K562 (cell line): ENCODE data around the gene HIVEP2. TPM values are rescaled to one million over a fixed set of nuclear protein-coding genes. Genes with fewer than 3 reads are reported as not detected.

Experiments
- ATAC-seq: fragments of 200-7000 bp; cut with Tn5 transposase; 3 replicates; pipeline ENCODE4 v1.9.1; 2020; ENCODE audit warnings: moderate library complexity
- BruUV-seq: library from RNA; stranded (reverse); fragments of 400-500 nt; replicated peaks from 2 replicates; lab custom pipeline; 2021; lab: Mats Ljungman, UMichigan
- CTCF ChIA-PET: fragments of 300-600 bp; formaldehyde crosslinking; extraction: SDS; loops from one replicate; lab custom pipeline; 2021; ENCODE audit warnings: low intra/inter-chr PET ratio; lab: Yijun Ruan, JAX
- POLR2A ChIA-PET: fragments of 300-600, 350-650 bp; sonication (Branson Sonifier 250); formaldehyde crosslinking; extraction: SDS; loops from one replicate; lab custom pipeline; 2021; ENCODE audit warnings: antibody characterized with exemption, inconsistent platforms; lab: Yijun Ruan, JAX
- DNase-seq, 4 experiments: peaks; one replicate each; pipeline versions ENCODE4 v3.0.0 to v3.0.0-alpha.2; 2011 to 2018; ENCODE audit warnings: low spot score in 3 of 4, mixed read lengths in 3 of 4; ENCODE audit errors: extremely low read depth in 1 of 4
- FAIRE-seq: peaks from 2 replicates; lab custom pipeline; 2011; peaks lifted over from hg19 to GRCh38; lab: Jason Lieb, UNC
- H2AFZ ChIP-seq: 2 replicates; pipeline ENCODE4 v1.6.0; 2011; ENCODE audit warnings: low read depth, low read length, control low read depth, inconsistent platforms
- H3K27ac ChIP-seq: fragments of 200-600 bp; 3 replicates; pipeline ENCODE4 v1.8.0; 2011; ENCODE audit warnings: low read depth, mild to moderate bottlenecking, control low read depth, inconsistent platforms, low read length, moderate library complexity, mixed read lengths; ENCODE audit errors: extremely low read depth
- H3K27me3 ChIP-seq, 2 experiments: fragments of 300-600 bp in 1 of 2; 2 replicates in 1 of 2; 3 replicates in 1 of 2; pipeline versions ENCODE4 v1.6.0 to v1.8.0; 2011; ENCODE audit warnings: inconsistent platforms in 2 of 2, low read length in 2 of 2, mild to moderate bottlenecking in 1 of 2, mixed read lengths in 1 of 2, moderate library complexity in 1 of 2; ENCODE audit not compliant: control insufficient read depth in 2 of 2, insufficient read depth in 2 of 2
- H3K36me3 ChIP-seq: fragments of 300-600 bp; 3 replicates; pipeline ENCODE4 v1.8.0; 2011; ENCODE audit warnings: mild to moderate bottlenecking, low read length, inconsistent platforms; ENCODE audit not compliant: control insufficient read depth, insufficient read depth
- H3K4me1 ChIP-seq, 2 experiments: fragments of 200-600 bp in 1 of 2; replicated peaks in 1 of 2; 2 replicates in 1 of 2; 3 replicates in 1 of 2; pipeline versions ENCODE4 v1.5.1 to v1.8.0; 2011; ENCODE audit warnings: inconsistent platforms in 2 of 2, low read length in 2 of 2, mild to moderate bottlenecking in 1 of 2, mixed read lengths in 1 of 2, moderate library complexity in 1 of 2; ENCODE audit not compliant: control insufficient read depth in 2 of 2, insufficient read depth in 2 of 2
- H3K4me2 ChIP-seq: 2 replicates; pipeline ENCODE4 v1.6.1; 2011; ENCODE audit warnings: low read length, control low read depth, inconsistent platforms, mixed read lengths; ENCODE audit not compliant: insufficient read depth
- H3K4me3 ChIP-seq: fragments of 200-600 bp; sonication (generic), shearing (Covaris generic); 2 replicates; pipeline ENCODE4 v1.5.1; 2016; ENCODE audit warnings: control low read depth, inconsistent platforms
- H3K79me2 ChIP-seq: fragments of 200-600 bp; 3 replicates; pipeline ENCODE4 v1.8.0; 2011; ENCODE audit warnings: low read length, inconsistent platforms; ENCODE audit not compliant: control insufficient read depth, insufficient read depth
- H3K9ac ChIP-seq, 2 experiments: 2 replicates each; pipeline versions ENCODE4 v1.6.0 to v1.6.1; 2011; ENCODE audit warnings: low read depth in 2 of 2, low read length in 2 of 2, control low read depth in 1 of 2, inconsistent platforms in 1 of 2, mild to moderate bottlenecking in 1 of 2, mixed read lengths in 1 of 2; ENCODE audit not compliant: insufficient read depth in 1 of 2
- H3K9me1 ChIP-seq: one replicate; pipeline ENCODE4 v1.6.0; 2011; ENCODE audit warnings: inconsistent platforms, mild to moderate bottlenecking, low read length, moderate library complexity; ENCODE audit not compliant: control insufficient read depth, insufficient read depth
- H3K9me3 ChIP-seq: replicated peaks from 2 replicates; pipeline ENCODE4 v1.5.1; 2011; ENCODE audit warnings: low read depth, low read length, inconsistent platforms; ENCODE audit not compliant: control insufficient read depth, insufficient read depth
- H4K20me1 ChIP-seq: replicated peaks from 2 replicates; pipeline ENCODE4 v1.6.1; 2011; ENCODE audit warnings: low read length, inconsistent platforms, mixed read lengths; ENCODE audit not compliant: control insufficient read depth, insufficient read depth
- ETS2 ChIP-seq: IDR thresholded peaks from 2 replicates; pipeline ENCODE4 v1.6.1; 2016; ENCODE audit warnings: borderline replicate concordance, missing genetic modification characterization, mild to moderate bottlenecking, moderate library complexity, missing compliant biosample characterization; ENCODE audit not compliant: poor library complexity, severe bottlenecking
- HNRNPH1 ChIP-seq: fragments of 200-400 bp; formaldehyde crosslinking; optimal IDR thresholded peaks from 2 replicates; pipeline ENCODE3; 2017; ENCODE audit warnings: low read depth, mild to moderate bottlenecking, low read length, moderate library complexity
- KAT7 ChIP-seq: sonication (generic); formaldehyde crosslinking; IDR thresholded peaks from 2 replicates; pipeline ENCODE4 v1.8.0; 2022; ENCODE audit warnings: missing genetic modification reagents, mild to moderate bottlenecking, borderline replicate concordance
- MAFF ChIP-seq: IDR thresholded peaks from 2 replicates; pipeline ENCODE4 v1.6.1; 2012; ENCODE audit warnings: low read length, improper control_type of control experiment
- NFE2 ChIP-seq: IDR thresholded peaks from 2 replicates; pipeline ENCODE4 v1.6.1; 2014; ENCODE audit warnings: antibody characterized with exemption, low read depth
- RBM15 ChIP-seq: fragments of 200-400 bp; formaldehyde crosslinking; IDR thresholded peaks from 2 replicates; pipeline ENCODE4 v1.6.1; 2018; ENCODE audit warnings: mild to moderate bottlenecking, low read length, moderate library complexity; ENCODE audit not compliant: insufficient read depth
- RBM17 ChIP-seq: fragments of 200-400 bp; formaldehyde crosslinking; IDR thresholded peaks from 2 replicates; pipeline ENCODE4 v1.6.1; 2017; ENCODE audit warnings: low read depth, mild to moderate bottlenecking, low read length, borderline replicate concordance
- RFX5 ChIP-seq: IDR thresholded peaks from 2 replicates; pipeline ENCODE4 v1.6.1; 2011; ENCODE audit warnings: low read depth, mild to moderate bottlenecking, improper control_type of control experiment, low read length
- SMC3 ChIP-seq: conservative IDR thresholded peaks from 2 replicates; pipeline ENCODE4 v1.6.1; 2011; ENCODE audit warnings: low read depth, low read length, improper control_type of control experiment; ENCODE audit not compliant: insufficient read depth
- ZNF12 ChIP-seq: sonication (generic); formaldehyde crosslinking; IDR thresholded peaks from 2 replicates; pipeline ENCODE4 v1.4.0; 2020; ENCODE audit warnings: mild to moderate bottlenecking, missing genetic modification reagents
- ZNF134 ChIP-seq: fragments of 250-450 bp; sonication (Bioruptor Pico); conservative IDR thresholded peaks from 2 replicates; pipeline ENCODE4 v1.4.0; 2020
- ZNF316 ChIP-seq: fragments of 450-650 bp; IDR thresholded peaks from 2 replicates; pipeline ENCODE4 v1.6.1; 2016
- WGBS: fragments of 100-300 bp; shearing (Covaris generic); methylation state at CpG from one replicate; pipeline ENCODE4 v1.1.6; 2016; ENCODE audit warnings: low coverage, mixed read lengths; ENCODE audit not compliant: insufficient coverage; ENCODE audit errors: missing lambda C conversion rate; 5-methylcytosine and 5-hydroxymethylcytosine counted together
- in situ Hi-C: fragments of 300-500 bp; cut with MboI; formaldehyde crosslinking; loops from 4 replicates; pipeline ENCODE4 v1.15.0; 2018; ENCODE audit warnings: inconsistent platforms, mixed read lengths
- intact Hi-C: fragments of 100-400 bp; cut with micrococcal nuclease; formaldehyde crosslinking; loops from 2 replicates; pipeline ENCODE4 v1.14.2; 2022
- polyA plus RNA-seq, 8 experiments: library from polyadenylated mRNA; depleted of rRNA in 4 of 8; stranded (reverse) in 5 of 8; unstranded in 3 of 8; fragments of >200 nt; fragmentation: Nextera tagmentation in 2 of 8; fragmentation: Illumina TruSeq in 1 of 8; extraction: Ambion mirVana in 2 of 8; extraction: Trizol in 1 of 8; gene quantifications; 2 replicates each; pipeline versions ENCODE4 v1.2.1 to v1.2.3, GENCODE V29; 2011 to 2014; ENCODE audit warnings: inconsistent platforms in 1 of 8, missing spikeins in 1 of 8
- total RNA-seq, 7 experiments: library from RNA; depleted of rRNA in 6 of 7; stranded (reverse); fragments of >200 nt in 6 of 7; fragmentation: Illumina TruSeq in 2 of 7; extraction: Trizol in 2 of 7; gene quantifications; 2 replicates each; pipeline versions ENCODE4 v1.2.1 to v1.2.3, GENCODE V29; 2011 to 2021; ENCODE audit warnings: low replicate concordance in 1 of 7
- TF ChIP-seq, protein P1 (sequence below), 2 experiments: fragments of 450-650 bp in 1 of 2; sonication (generic) in 1 of 2; formaldehyde crosslinking in 1 of 2; IDR thresholded peaks in 1 of 2; conservative IDR thresholded peaks in 1 of 2; 2 replicates each; pipeline versions ENCODE4 v1.6.1 to v1.8.1; 2016 to 2023; ENCODE audit warnings: mild to moderate bottlenecking in 2 of 2, moderate library complexity in 2 of 2, inconsistent platforms in 1 of 2, missing genetic modification reagents in 1 of 2
- TF ChIP-seq, protein P2 (sequence below): fragments of 250-450 bp; sonication (Bioruptor Pico); IDR thresholded peaks from 2 replicates; pipeline ENCODE4 v1.5.0; 2021; ENCODE audit warnings: mild to moderate bottlenecking, moderate library complexity
- TF ChIP-seq, protein P3 (sequence below): fragments of 450-650 bp; IDR thresholded peaks from 2 replicates; pipeline ENCODE4 v1.6.1; 2016

Gene HIVEP2
- total and polyA plus RNA-seq, 9 of the 15 experiments (the other 6 are each of a cell fraction or from before 2014, with no cell fraction given): under 0.01 to 1.2 (median 0.31) TPM

DNA sequence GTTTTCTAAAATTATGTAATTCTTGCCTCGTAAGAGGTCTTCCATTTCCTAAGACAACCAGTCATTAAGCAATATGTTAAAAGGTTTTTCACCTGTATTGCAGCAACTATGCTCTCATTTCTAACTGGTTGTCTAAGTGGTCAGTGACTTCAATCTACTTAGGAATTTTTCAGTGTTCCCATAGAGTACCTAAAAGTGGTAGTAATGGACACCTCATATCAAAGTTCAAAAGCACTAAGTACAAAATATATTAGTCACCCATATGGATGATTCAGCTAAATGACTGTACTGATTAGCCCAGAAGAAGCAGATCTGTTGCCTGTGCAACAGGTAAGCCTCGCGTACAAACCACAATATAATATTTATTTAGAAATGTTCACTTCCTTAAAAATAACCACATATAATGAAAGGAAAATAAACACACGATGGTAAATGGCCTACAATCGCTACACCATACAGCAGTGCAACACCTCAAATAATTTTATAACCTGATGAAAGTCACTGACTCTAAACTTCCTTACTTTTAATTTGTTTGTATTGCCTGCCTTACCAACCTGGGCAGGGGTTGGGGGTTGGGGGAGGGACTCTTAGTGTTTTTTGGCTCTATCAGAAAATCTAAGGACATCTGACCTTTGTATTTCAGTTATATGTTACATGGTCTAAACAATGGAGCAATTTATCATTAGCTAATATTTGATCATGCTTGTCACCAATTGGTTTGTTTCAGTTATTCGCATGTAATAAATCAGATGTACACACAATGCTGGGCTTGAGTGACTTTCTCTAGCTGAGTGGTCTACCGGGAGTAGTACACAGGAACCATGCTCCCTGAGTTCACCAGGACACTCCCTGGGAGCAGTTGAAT lies 105.9 kb downstream of the HIVEP2 start:
- WGBS: under 1% methylated on average over 7 of the region's 7 CpGs
- Histone ChIP-seq H3K9ac (no peak overlapping the region), H3K9me3 (no peaks in the 10 kb centered on the region), H3K9me1 (no peaks in the 10 kb centered on the region), H2AFZ (no peak overlapping the region), H3K36me3 (no peaks in the 10 kb centered on the region), H3K79me2 (no peaks in the 10 kb centered on the region), H3K4me1 (no peaks in the 10 kb centered on the region), H3K4me2 (no peak overlapping the region), H3K27me3 (no peaks in the 10 kb centered on the region), H3K27ac (no peak overlapping the region), H3K4me3 (no peak overlapping the region), H4K20me1 (no peaks in the 10 kb centered on the region)
- DNase-seq (no peak), FAIRE-seq (no peak), ATAC-seq (no peak)
- POLR2A ChIA-PET: interaction anchor here (1.0 kb wide), 1 partner anchor 10 kb away, joined by 3 read pairs; no protein-coding TSS in a partner anchor
- BruUV-seq: no TSS peak
- in situ Hi-C loops: no loop called here
- intact Hi-C loops: no loop called here
- CTCF ChIA-PET: no interaction called here
- TF ChIP-seq KAT7 (CRISPR knock-in tag) (no peak), RBM17 (no peak), ZNF12 (no peak), ETS2 (tag) (no peak), HNRNPH1 (no peak), RFX5 (no peak), MAFF (peak; percentile 10; the same call in 1 of the 2 replicates), SMC3 (no peak), NFE2 (peak; percentile 37; the same call in 1 of the 2 replicates), ZNF316 (peak; percentile 42; the same call in 1 of the 2 replicates), RBM15 (no peak), ZNF134 (CRISPR knock-in tag) (no peak)
- TF ChIP-seq, protein P1, sequence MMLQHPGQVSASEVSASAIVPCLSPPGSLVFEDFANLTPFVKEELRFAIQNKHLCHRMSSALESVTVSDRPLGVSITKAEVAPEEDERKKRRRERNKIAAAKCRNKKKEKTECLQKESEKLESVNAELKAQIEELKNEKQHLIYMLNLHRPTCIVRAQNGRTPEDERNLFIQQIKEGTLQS (IDR thresholded peaks at IDR 0.05): 0 out of 2 replicates have a peak, but pooled peaks have one; percentile 8
- TF ChIP-seq, protein P1 (CRISPR knock-in tag; conservative IDR thresholded peaks at IDR 0.05): no peak
- TF ChIP-seq, protein P2, sequence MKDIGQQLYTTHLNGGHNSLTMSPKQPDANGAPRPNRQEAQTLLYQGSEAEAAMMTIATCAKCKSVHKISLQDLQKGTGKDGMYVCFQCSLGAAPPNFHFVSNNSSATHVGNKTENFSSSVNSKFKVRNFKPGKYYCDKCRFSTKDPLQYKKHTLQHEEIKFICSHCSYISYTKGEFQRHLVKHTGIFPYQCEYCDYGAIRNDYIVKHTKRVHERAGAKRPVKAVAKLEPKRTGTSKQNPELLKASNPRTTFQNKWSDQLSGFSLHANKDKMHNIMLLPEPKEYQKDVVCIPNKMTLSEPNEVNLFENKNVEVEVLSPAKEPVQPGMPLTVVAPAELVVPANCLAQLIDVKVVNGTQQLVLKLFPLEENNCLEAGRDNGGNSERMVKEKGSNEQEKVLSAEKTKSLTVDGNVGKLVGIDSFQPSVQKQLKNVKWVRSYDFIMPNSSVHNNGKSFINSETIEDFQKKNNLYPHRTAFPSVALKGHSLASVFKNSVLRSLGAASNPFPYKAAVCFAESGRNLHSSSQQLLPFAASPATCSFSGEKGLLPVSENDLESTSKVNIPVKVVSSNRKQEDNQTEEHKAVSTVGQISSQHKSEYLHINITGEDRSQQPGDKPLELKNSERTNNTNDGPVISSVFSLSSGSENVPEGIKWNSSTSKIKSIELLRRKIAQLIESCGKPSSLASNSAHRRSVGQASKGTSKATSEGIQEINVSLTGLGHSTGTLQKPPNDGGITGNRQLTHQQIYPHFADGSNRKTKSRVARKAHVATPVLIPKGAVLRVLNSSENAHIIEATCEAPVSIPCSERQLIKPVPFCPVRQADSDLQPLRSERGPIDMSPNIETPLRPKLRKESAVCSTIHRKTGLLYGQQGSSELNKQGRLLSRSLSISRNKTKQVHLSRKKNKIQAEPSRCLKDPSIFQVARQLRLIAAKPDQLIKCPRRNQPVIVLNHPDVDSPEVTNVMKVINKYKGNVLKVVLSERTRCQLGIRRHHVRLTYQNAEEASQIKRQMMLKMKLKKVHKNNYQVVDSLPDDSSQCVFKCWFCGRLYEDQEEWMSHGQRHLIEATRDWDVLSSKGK (CRISPR knock-in tag): no peak
- TF ChIP-seq, protein P3, sequence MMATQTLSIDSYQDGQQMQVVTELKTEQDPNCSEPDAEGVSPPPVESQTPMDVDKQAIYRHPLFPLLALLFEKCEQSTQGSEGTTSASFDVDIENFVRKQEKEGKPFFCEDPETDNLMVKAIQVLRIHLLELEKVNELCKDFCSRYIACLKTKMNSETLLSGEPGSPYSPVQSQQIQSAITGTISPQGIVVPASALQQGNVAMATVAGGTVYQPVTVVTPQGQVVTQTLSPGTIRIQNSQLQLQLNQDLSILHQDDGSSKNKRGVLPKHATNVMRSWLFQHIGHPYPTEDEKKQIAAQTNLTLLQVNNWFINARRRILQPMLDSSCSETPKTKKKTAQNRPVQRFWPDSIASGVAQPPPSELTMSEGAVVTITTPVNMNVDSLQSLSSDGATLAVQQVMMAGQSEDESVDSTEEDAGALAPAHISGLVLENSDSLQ: no peak
